Tibial nerve (tissue), 3 donors: ENCODE data around the gene CYP3A5.

ENCODE experiments used
- CTCF ChIP-seq, 5 experiments: fragments of 200-600 bp in 3 of 5; fragments of 450-650 bp in 2 of 5; sonication (generic) in 3 of 5; IDR thresholded peaks; one replicate each; pipeline ENCODE4 v1.5.1; 2016 to 2019; ENCODE audit warnings: antibody characterized with exemption in 5 of 5, mild to moderate bottlenecking in 3 of 5, moderate library complexity in 2 of 5
- POLR2A ChIP-seq, 2 donors: fragments of 450-650 bp; IDR thresholded peaks; one replicate each; pipeline ENCODE4 v1.6.1; 2017; ENCODE audit warnings: antibody characterized with exemption in 2 of 2, mild to moderate bottlenecking in 2 of 2, moderate library complexity in 2 of 2

GRCh38 chr7:99644431-99644830 is 35.4 kb downstream of the CYP3A5 start:
- TF ChIP-seq CTCF (IDR thresholded peaks at IDR 0.05) (no peak), POLR2A (IDR thresholded peaks at IDR 0.05) (no peak)
